ENCODE results near the gene RAB27B.

DNA sequence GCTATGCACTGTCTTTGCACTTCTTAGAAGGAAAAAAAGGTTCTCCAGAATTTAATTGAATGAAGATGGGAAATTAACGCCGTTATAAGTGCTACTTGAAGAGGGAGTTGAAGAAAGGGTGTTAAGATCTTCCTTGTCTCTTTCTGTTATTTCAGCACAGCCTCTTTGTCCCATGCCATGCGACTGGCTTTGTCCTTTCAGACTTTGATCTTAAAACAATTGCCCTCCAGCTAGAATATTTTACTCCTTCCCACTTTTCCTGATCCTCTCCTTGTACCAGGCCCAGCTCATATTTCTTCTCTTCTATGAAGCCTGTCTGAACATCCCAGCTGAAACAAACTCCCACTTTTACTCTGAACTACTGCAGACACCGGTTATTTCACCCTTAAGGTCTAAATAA is 51.4 kb downstream of the RAB27B start:
- TF ChIP-seq, protein P1, sequence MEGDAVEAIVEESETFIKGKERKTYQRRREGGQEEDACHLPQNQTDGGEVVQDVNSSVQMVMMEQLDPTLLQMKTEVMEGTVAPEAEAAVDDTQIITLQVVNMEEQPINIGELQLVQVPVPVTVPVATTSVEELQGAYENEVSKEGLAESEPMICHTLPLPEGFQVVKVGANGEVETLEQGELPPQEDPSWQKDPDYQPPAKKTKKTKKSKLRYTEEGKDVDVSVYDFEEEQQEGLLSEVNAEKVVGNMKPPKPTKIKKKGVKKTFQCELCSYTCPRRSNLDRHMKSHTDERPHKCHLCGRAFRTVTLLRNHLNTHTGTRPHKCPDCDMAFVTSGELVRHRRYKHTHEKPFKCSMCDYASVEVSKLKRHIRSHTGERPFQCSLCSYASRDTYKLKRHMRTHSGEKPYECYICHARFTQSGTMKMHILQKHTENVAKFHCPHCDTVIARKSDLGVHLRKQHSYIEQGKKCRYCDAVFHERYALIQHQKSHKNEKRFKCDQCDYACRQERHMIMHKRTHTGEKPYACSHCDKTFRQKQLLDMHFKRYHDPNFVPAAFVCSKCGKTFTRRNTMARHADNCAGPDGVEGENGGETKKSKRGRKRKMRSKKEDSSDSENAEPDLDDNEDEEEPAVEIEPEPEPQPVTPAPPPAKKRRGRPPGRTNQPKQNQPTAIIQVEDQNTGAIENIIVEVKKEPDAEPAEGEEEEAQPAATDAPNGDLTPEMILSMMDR (IDR thresholded peaks at IDR 0.05; ENCODE audit: poor library complexity): no peak
- TF ChIP-seq EZH2 (IDR thresholded peaks at IDR 0.05; ENCODE audit: borderline replicate concordance): no peak
